HCT116 (cell line): ENCODE results near the gene COA8. TPM values are rescaled to one million over a fixed set of nuclear protein-coding genes. Genes with fewer than 3 reads are reported as not detected.

Experiments
- ATAC-seq: fragments of 200-7000 bp; cut with Tn5 transposase; 2 replicates; pipeline ENCODE4 v1.9.1; 2020; ENCODE audit warnings: mild to moderate bottlenecking, moderate library complexity
- BruUV-seq: library from RNA; stranded (reverse); fragments of 400-500 nt; replicated peaks from 2 replicates; lab custom pipeline; 2021; lab: Mats Ljungman, UMichigan
- CTCF ChIA-PET: fragments of 300-600 bp; sonication (Branson Sonifier 250); formaldehyde crosslinking; loops from one replicate; lab custom pipeline; 2021; ENCODE audit warnings: antibody characterized with exemption; lab: Charles Lee
- POLR2A ChIA-PET: fragments of 300-600, 350-600 bp; sonication (Branson Sonifier 250); formaldehyde crosslinking; loops from one replicate; lab custom pipeline; 2021; ENCODE audit warnings: antibody characterized with exemption; lab: Charles Lee
- RAD21 ChIA-PET, 2 experiments: fragments of 300-600 bp; sonication (Branson Sonifier 250); formaldehyde crosslinking; loops; one replicate each; lab custom pipeline; 2023; ENCODE audit warnings: low total read pairs in 2 of 2; ENCODE audit not compliant: uncharacterized antibody in 2 of 2, unreplicated experiment in 2 of 2, low non-redundant PET in 1 of 2; lab: Charles Lee
- DNase-seq: peaks from one replicate; pipeline ENCODE4 v3.0.0-alpha.2; 2010; ENCODE audit warnings: low read depth, low spot score
- H2AFZ ChIP-seq: fragments of 200-600 bp; shearing (Covaris generic), sonication (generic); 2 replicates; pipeline ENCODE4 v1.6.1; 2017; ENCODE audit warnings: low read depth, mixed run types, mixed read lengths, antibody characterized with exemption, low read length; ENCODE audit not compliant: poor library complexity, severe bottlenecking
- H3K27ac ChIP-seq: 2 replicates; pipeline ENCODE4 v1.5.1; 2012; ENCODE audit warnings: low read depth, low read length
- H3K27me3 ChIP-seq: fragments of 200-600 bp; sonication (generic); 2 replicates; pipeline ENCODE4 v1.6.1; 2016; ENCODE audit warnings: mixed run types, low read length, mixed read lengths; ENCODE audit not compliant: insufficient read depth
- H3K36me3 ChIP-seq, 2 experiments: fragments of 200-500 bp in 1 of 2; fragments of 200-600 bp in 1 of 2; sonication (Bioruptor generic) in 1 of 2; sonication (generic) in 1 of 2; 2 replicates each; pipeline versions ENCODE4 v1.5.1 to v1.6.1; 2014 to 2016; ENCODE audit warnings: low read length in 2 of 2, inconsistent platforms in 1 of 2, mixed read lengths in 1 of 2, mixed run types in 1 of 2; ENCODE audit not compliant: insufficient read depth in 2 of 2, control insufficient read depth in 1 of 2
- H3K4me1 ChIP-seq, 2 experiments: fragments of 200-600 bp in 1 of 2; sonication (generic) in 1 of 2; 2 replicates each; pipeline versions ENCODE4 v1.5.1 to v1.6.1; 2012 to 2017; ENCODE audit warnings: low read length in 2 of 2, inconsistent platforms in 1 of 2, mild to moderate bottlenecking in 1 of 2, mixed read lengths in 1 of 2, mixed run types in 1 of 2, moderate library complexity in 1 of 2; ENCODE audit not compliant: insufficient read depth in 2 of 2, control insufficient read depth in 1 of 2
- H3K4me2 ChIP-seq: fragments of 200-600 bp; sonication (generic); 2 replicates; pipeline ENCODE4 v1.6.1; 2017; ENCODE audit warnings: mixed run types, low read length, mixed read lengths
- H3K4me3 ChIP-seq, 2 experiments: fragments of 200-600 bp in 1 of 2; sonication (generic) in 1 of 2; replicated peaks in 1 of 2; 2 replicates each; pipeline ENCODE4 v1.5.1; 2011 to 2016; ENCODE audit warnings: low read length in 2 of 2, control low read depth in 1 of 2, low read depth in 1 of 2, mild to moderate bottlenecking in 1 of 2, mixed read lengths in 1 of 2, mixed run types in 1 of 2
- H3K79me2 ChIP-seq: fragments of 200-600 bp; sonication (generic); 2 replicates; pipeline ENCODE4 v1.6.1; 2017; ENCODE audit warnings: mild to moderate bottlenecking, mixed run types, low read length, moderate library complexity, mixed read lengths; ENCODE audit not compliant: insufficient read depth
- H3K9ac ChIP-seq: fragments of 200-600 bp; sonication (generic); 2 replicates; pipeline ENCODE4 v1.6.1; 2016; ENCODE audit warnings: low read length, mixed read lengths
- H3K9me2 ChIP-seq: fragments of 200-600 bp; sonication (generic), shearing (Covaris generic); 2 replicates; pipeline ENCODE4 v1.6.1; 2017; ENCODE audit warnings: mixed run types, mild to moderate bottlenecking, moderate library complexity; ENCODE audit not compliant: insufficient read depth
- H3K9me3 ChIP-seq, 2 experiments: fragments of 200-500 bp in 1 of 2; fragments of 200-600 bp in 1 of 2; sonication (Bioruptor generic) in 1 of 2; sonication (generic) in 1 of 2; 2 replicates each; pipeline ENCODE4 v1.6.1; 2014 to 2017; ENCODE audit warnings: low read length in 2 of 2, mixed read lengths in 2 of 2, inconsistent platforms in 1 of 2, low read depth in 1 of 2, mild to moderate bottlenecking in 1 of 2, mixed run types in 1 of 2, moderate library complexity in 1 of 2; ENCODE audit not compliant: control insufficient read depth in 1 of 2, insufficient read depth in 1 of 2
- H4K20me1 ChIP-seq: fragments of 200-600 bp; sonication (generic), shearing (Covaris generic); 2 replicates; pipeline ENCODE4 v1.6.1; 2017; ENCODE audit warnings: mixed run types, mild to moderate bottlenecking, moderate library complexity; ENCODE audit not compliant: insufficient read depth
- CBX3 ChIP-seq: IDR thresholded peaks from 2 replicates; pipeline ENCODE4 v1.6.1; 2012; ENCODE audit warnings: low read depth
- EGR1 ChIP-seq: IDR thresholded peaks from 2 replicates; pipeline ENCODE4 v1.6.1; 2012; ENCODE audit warnings: low read depth
- ELF1 ChIP-seq: IDR thresholded peaks from 2 replicates; pipeline ENCODE4 v1.6.1; 2012; ENCODE audit warnings: low read depth, borderline replicate concordance
- FOSL1 ChIP-seq: IDR thresholded peaks from 2 replicates; pipeline ENCODE4 v1.6.1; 2012; ENCODE audit warnings: low read depth
- POLR2AphosphoS5 ChIP-seq: IDR thresholded peaks from 2 replicates; pipeline ENCODE4 v1.6.1; 2011; ENCODE audit warnings: mild to moderate bottlenecking, low read depth, low read length, moderate library complexity
- SIN3A ChIP-seq: IDR thresholded peaks from 2 replicates; pipeline ENCODE4 v1.6.1; 2012; ENCODE audit warnings: low read depth
- SRF ChIP-seq: IDR thresholded peaks from 2 replicates; pipeline ENCODE4 v1.6.1; 2012; ENCODE audit warnings: low read depth
- TCF7L2 ChIP-seq: IDR thresholded peaks from 2 replicates; pipeline ENCODE4 v1.7.0; 2011; ENCODE audit warnings: borderline replicate concordance, inconsistent platforms; ENCODE audit not compliant: insufficient read depth, insufficient read length; ENCODE audit errors: extremely low read depth
- YY1 ChIP-seq: IDR thresholded peaks from 2 replicates; pipeline ENCODE4 v1.6.1; 2011; ENCODE audit warnings: low read length, low read depth, moderate library complexity, mild to moderate bottlenecking; ENCODE audit not compliant: insufficient replicate concordance; ENCODE audit errors: extremely low read depth
- ZNF274 ChIP-seq: fragments of 200-500 bp; sonication (Bioruptor generic); IDR thresholded peaks from 2 replicates; pipeline ENCODE4 v1.6.1; 2014; ENCODE audit warnings: mild to moderate bottlenecking, low read depth, low read length, inconsistent platforms
- intact Hi-C: fragments of 100-400 bp; cut with micrococcal nuclease; formaldehyde crosslinking; loops from 2 replicates; pipeline ENCODE4 v1.10.0; 2022
- total RNA-seq: library from RNA; stranded (reverse); gene quantifications from one replicate; pipeline ENCODE4 v1.2.1, GENCODE V29; 2021; ENCODE audit not compliant: unreplicated experiment

COA8 gene
- total RNA-seq, 1 experiment from 2014 or later = 29.4 TPM

- intact Hi-C loops = no loop called here
- ChIA-PET CTCF (interaction anchor here (1.7 kb wide), 1 partner anchor 31 kb away, joined by 3 read pairs; no protein-coding TSS in a partner anchor), POLR2A (no interaction called here), RAD21 (no interaction called here)
- no peak for DNase-seq
- BruUV-seq = no TSS peak
- H3K4me2 ChIP-seq = no peak overlapping the region
- no peaks in the 10 kb centered on the region for H3K79me2 ChIP-seq
- H2AFZ ChIP-seq = no peak overlapping the region
- H3K4me1 ChIP-seq = peaks cover 16 to 26% of the 10 kb centered on the region in 2 experiments
- no peak for ATAC-seq
- H4K20me1 ChIP-seq = no peaks in the 10 kb centered on the region
- H3K36me3 ChIP-seq = no peaks in the 10 kb centered on the region
- no peak overlapping the region for H3K9ac ChIP-seq
- no peaks in the 10 kb centered on the region for H3K27me3 ChIP-seq
- no peak for TF ChIP-seq FOSL1
- TF ChIP-seq YY1 = no peak
- TF ChIP-seq EGR1 = no peak
- TF ChIP-seq TCF7L2 = no peak
- TF ChIP-seq SRF = no peak
- TF ChIP-seq CBX3 = no peak
- TF ChIP-seq ELF1 = no peak
- no peak for TF ChIP-seq POLR2AphosphoS5
- no peak for TF ChIP-seq ZNF274
- TF ChIP-seq SIN3A = no peak
- H3K4me3 ChIP-seq = no peak overlapping the region
- no peaks in the 10 kb centered on the region for H3K9me2 ChIP-seq
- H3K27ac ChIP-seq = no peak overlapping the region
- no peaks in the 10 kb centered on the region for H3K9me3 ChIP-seq
Measured at GRCh38 chr14:103549361-103550311, 13.1 kb upstream of the COA8 start.
